ENCODE results near the gene PDILT.

The PDILT gene

GRCh38 chr16:20402651-20403050 lies 1.9 kb downstream of the PDILT start:
- DNase-seq (ENCODE audit: extremely low read depth, low read depth) = no peak
- no peak for TF ChIP-seq CTCF (IDR thresholded peaks at IDR 0.05; ENCODE audit: low read depth, low read length)

- DNase-seq (ENCODE audit: extremely low read depth, low read depth) = no peak
- no peak for TF ChIP-seq CTCF (IDR thresholded peaks at IDR 0.05; ENCODE audit: low read depth, low read length)
Observed at GRCh38 chr16:20401475-20402016, 3.0 kb downstream of the PDILT start.

GRCh38 chr16:20401066-20401465 lies 3.5 kb downstream of the PDILT start:
- no peak for DNase-seq (ENCODE audit: extremely low read depth, low read depth)
- TF ChIP-seq CTCF (IDR thresholded peaks at IDR 0.05; ENCODE audit: low read depth, low read length) = no peak

- TF ChIP-seq CTCF (IDR thresholded peaks at IDR 0.05; ENCODE audit: low read depth, low read length) = no peak
- DNase-seq (ENCODE audit: extremely low read depth, low read depth) = no peak
Observed at GRCh38 chr16:20399185-20399584, 5.4 kb downstream of the PDILT start.

- TF ChIP-seq CTCF (IDR thresholded peaks at IDR 0.05; ENCODE audit: low read depth, low read length) = no peak
- DNase-seq (ENCODE audit: extremely low read depth, low read depth) = no peak
Observed at GRCh38 chr16:20398603-20399002, 5.9 kb downstream of the PDILT start.

GRCh38 chr16:20397468-20398074 lies 7.0 kb downstream of the PDILT start:
- no peak for DNase-seq (ENCODE audit: extremely low read depth, low read depth)
- TF ChIP-seq CTCF (IDR thresholded peaks at IDR 0.05; ENCODE audit: low read depth, low read length) = no peak

GRCh38 chr16:20396846-20397467 lies 7.6 kb downstream of the PDILT start:
- no peak for DNase-seq (ENCODE audit: extremely low read depth, low read depth)
- TF ChIP-seq CTCF (IDR thresholded peaks at IDR 0.05; ENCODE audit: low read depth, low read length) = no peak
